Esophagus muscularis mucosa (tissue), 3 donors: ENCODE results near the gene PRRX2.

ENCODE experiments used
- CTCF ChIP-seq, 3 experiments: fragments of 200-600 bp in 2 of 3; fragments of 450-650 bp in 1 of 3; sonication (generic) in 2 of 3; IDR thresholded peaks; one replicate each; pipeline ENCODE4 v1.5.1; 2017 to 2019; ENCODE audit warnings: antibody characterized with exemption in 3 of 3, mild to moderate bottlenecking in 2 of 3, moderate library complexity in 1 of 3
- POLR2A ChIP-seq: fragments of 450-650 bp; IDR thresholded peaks from one replicate; pipeline ENCODE4 v1.6.1; 2017; ENCODE audit warnings: antibody characterized with exemption, moderate library complexity, mild to moderate bottlenecking, low read depth
- POLR2AphosphoS5 ChIP-seq, 2 donors: sonication (generic); formaldehyde crosslinking; IDR thresholded peaks; one replicate each; pipeline ENCODE4 v1.6.1; 2017; ENCODE audit warnings: antibody characterized with exemption in 2 of 2

DNA sequence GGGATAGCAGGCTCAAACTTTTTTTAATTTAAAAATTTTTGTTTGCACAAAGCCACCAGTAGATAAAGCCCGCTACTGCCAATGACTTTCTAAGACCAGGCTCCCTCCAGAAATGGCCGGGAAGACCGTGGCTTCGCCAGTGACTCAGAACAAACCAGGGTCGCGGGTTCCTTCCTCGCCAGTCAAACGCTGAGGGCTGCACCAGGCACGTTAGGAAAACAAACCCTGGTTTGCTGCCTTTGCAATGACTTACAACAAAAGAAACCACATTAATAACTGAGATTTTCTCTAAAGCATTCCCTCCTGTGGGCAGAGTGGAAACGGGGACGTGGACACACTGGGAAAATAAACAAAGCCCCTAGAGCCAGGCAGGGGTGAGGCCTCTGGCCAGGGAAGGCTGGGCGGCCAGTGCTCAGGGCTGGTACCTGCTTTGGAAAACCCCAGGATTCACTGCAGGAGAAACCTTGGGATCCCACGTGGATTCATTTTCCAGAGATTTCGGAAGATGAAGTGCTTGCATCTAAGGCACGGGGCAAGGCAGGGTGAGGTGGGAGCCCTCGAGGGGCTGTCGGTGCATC lies 3.8 kb downstream of the PRRX2 start:
- TF ChIP-seq POLR2A (no peak), POLR2AphosphoS5 (IDR thresholded peaks at IDR 0.05) (no peak), CTCF (IDR thresholded peaks at IDR 0.05) (no peak)
